Skeletal muscle cell (primary cell): ENCODE data around the gene HACD2.

Experiments
- DNase-seq: peaks from one replicate; pipeline ENCODE4 v3.0.0-alpha.2; 2010; ENCODE audit warnings: low read depth
- H3K4me3 ChIP-seq: 2 replicates; pipeline ENCODE4 v1.5.1; 2011; ENCODE audit warnings: low read depth, mild to moderate bottlenecking, control low read depth, low read length, moderate library complexity

Gene HACD2, protein sequence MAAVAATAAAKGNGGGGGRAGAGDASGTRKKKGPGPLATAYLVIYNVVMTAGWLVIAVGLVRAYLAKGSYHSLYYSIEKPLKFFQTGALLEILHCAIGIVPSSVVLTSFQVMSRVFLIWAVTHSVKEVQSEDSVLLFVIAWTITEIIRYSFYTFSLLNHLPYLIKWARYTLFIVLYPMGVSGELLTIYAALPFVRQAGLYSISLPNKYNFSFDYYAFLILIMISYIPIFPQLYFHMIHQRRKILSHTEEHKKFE

DNA sequence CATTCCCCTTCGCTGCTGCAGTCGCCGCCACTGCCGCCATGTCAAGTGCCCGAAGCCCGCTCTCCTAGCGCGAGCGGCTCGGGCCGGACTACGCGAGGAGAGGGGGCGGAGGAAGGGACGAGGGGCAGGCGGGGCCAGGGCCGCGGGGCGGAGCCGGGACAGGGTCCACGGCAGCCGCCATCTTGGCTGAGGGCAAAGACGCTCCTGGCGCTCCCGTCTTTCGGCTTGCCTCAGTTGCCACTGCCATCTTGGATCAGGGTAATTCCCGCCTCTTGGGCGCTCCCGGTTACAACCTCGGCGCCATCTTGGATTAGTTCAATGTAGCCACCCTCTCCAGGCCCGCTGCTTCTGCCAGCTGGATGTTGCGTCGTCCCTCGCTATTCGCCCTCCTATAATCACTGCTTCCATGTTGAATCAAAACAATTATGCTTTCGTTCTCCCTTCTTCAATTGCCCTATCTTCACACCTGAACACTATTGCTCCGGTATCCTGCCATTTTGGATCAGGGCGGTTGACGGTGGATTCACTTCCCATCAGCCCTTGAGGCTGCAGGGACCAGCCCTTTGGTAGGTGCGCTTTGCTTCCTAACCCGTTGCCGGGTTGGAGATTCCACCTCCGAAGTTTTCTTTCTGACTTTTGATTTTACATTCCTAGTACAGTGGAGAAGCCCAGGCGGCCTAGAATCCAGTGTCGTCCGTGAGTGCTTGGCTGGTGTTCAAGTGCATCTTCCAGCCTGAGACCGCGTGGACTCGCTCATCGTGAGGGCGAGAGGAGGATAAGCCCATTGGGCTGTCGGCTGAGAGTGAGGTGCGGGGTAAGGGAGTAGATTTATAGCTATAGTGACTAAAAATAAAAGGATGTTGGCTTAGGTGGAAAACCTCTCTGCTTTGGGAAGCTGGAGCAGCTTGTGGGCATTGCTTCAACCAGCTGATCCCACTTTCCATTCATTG lies at the start of gene HACD2:
Gene HACD2, minus strand, starts transcription at position 66 of the 950 bp plus-strand sequence. Its CDS starts 26 bp downstream, at position 40.
- peak; percentile 92 for DNase-seq
- H3K4me3 ChIP-seq, result peak within 1 kb of the TSS; percentile 63

DNA sequence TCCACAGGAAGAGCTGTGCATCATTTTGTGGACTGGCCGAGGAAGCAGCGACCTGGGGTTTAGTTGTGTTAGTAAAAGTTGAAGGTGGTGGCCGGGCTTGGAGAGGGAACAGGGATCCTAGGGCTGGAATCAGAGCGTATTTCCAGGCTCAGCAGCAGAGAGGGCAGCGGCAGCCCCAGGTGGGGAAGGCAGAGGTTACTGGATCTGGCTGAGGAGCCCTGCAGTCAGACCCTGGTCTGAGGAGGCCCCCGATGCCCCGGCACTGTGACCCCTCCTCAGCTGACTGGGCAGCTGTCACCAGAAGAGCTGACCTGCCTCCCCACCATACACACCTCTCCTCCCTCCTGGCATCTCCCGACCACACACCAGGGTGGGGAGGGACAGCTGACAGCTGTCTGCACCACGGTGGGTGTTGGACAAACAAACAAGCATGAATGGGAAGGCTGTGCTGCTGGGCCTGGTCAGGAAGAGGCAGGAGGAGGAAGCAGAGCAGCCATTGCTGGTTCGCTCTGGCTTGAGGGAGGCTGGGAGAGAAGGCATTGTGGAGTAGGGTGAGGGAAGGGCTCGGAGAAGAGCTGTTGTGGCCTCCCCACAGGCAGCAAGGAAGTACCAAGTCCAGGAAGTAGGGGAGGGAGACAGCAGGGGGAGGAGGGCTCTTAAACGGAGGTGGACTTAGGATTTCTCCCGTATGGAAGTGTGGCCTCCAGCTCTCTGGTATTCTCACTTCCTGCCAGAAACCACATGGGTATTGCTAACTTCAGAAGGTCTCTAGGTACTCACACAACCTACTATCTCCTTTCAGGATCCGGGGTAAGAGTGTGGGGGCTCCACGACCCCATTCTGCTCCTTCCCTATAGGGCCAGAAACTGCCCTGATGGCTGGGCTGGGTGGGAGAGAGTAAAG lies 49.5 kb upstream of the HACD2 start:
- no peak for DNase-seq
- no peak overlapping the region for H3K4me3 ChIP-seq

DNA sequence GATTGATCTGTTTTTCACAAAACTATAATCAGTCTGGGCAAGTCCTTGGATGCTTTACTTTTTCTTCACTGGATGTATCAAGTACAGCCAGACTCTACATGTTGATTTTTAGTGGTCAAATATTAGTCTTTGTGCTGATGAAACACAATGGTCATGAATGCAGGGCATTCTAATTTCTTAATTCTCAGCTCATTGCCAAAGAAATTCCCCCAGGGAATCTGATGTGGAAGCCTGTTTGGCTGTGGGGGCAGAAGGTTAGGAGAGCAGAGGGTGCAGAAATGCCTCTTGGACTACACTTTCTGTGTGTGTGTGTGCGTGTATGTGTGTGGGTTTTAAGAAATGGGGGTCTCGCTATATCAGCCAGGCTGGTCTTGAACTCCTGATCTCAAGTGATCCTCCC lies 48.7 kb upstream of the HACD2 start:
- DNase-seq, result peak; percentile 52
- H3K4me3 ChIP-seq, result no peak overlapping the region

DNA sequence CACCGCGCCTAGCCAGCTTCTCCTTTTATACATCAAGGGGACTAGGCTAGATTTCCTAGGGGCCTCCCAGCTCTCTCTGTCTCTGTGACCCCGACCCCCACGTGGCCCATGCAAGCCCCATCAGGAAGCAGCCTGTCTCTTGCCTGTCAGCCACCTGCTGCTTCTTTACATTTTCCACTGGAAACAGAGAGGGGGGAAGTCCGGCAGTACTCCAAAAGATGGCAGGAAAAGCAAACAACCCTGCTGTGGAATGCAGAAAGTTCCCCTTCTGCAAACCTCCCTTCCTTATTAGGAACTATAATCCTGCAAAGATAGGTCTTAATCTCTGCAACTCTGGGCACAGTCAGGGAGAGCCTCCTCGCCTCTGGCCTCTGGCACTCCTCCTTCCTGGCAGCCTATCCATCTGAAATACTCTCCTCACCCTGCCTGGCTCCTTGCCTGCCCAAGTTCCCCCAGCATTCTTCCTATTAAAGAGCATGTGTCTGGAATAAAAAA lies 47.4 kb upstream of the HACD2 start:
- no peak overlapping the region for H3K4me3 ChIP-seq
- DNase-seq, result no peak

DNA sequence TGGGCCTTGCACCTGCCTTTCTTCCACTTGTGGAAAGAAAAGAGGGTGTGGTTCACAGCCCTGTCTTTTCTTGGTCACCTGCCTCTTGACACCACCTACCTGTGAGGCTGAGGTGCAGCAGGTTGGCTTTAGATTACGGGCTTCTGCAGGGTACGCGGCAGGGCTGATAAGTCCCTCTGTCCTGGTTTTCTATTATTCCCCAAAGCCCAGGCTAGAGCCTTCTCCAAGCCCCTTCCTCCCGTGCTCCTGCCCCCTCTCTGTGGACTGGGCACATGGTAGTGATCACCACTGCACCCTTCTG lies 44.8 kb upstream of the HACD2 start:
- no peak overlapping the region for H3K4me3 ChIP-seq

DNA sequence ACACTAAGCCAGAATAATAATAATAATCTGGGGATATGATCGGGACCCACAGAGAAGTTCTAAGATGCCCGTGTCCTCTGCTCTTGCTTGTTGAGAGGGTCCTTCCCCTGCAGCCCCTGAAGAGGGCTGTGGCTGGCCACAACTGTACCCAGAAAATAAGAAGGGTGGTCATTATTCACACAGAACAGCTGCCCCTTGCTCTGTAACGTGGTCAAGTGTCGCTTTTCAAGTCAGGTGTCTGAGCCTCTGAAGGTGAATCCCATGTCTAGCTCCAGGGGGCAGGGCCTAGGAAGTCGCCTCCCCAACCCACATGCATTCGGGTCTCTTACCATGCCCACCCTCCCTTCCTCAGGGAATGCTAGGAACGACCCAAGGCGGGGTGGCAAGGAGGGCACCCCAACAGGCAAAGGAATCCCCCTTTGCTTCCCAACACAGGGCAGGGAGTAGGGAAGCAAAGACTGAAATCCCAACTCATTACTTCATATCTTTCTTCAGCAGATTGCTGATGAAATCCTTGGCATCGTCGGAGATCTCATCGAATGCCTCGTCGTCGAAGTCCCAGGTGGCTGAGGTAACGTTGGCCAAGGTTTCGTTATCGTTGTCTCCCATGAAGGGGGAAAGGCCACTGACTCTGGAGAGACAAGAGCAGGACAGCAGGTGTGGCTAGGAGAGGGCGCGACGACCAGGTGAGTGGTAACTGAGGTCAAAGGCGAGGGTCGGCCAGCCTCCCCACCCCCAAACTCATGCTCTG lies 44.3 kb upstream of the HACD2 start:
- no peak for DNase-seq
- H3K4me3 ChIP-seq, result no peak overlapping the region

More for the DNA sequence above, 44.8 kb upstream of the HACD2 start:
- no peak for DNase-seq

DNA sequence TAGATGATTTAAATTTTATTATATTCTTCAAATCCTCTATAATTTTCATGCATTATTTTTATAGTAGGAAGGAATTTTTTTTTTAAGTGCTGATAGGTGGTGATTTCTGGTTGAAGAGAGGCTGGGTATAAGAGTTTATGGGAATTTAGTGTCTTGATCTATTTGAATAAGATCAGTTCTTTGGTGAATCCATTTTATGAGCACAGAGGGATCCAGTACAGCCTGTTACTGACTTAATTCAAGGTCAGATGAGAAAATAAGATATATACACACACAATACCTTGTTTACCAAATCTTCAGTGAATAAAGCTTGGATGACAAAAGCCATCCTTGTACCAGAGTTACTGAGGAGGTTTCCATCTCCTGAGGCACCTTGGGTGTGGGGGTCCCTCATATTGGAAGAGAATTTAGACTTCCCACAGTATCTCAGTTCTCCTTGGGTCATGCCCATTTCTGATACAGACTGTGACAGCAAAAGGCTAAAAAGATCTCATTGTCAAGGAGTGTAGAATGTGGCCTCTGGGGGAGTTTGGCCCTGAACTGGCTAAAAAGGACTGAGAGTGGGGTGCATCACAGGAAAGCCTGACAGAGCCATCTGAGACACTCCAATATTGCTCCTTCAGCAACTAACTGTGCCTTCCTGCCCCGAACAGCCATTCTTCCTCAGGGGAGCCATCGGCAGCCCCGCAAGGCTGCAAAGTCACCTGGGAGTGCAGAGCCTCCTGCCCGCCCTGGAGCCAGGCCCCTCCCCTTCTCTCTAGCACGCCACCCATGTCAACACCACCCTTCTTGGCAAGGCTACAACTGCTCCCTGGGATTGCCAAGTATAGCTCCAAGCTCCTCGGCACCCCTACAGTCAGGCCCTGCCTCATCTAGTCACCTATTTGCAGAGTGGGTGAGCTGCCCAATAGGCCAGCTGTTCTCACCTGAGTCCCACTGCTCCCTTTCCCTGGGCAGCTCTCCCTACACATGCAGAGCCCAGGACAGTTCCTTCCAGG lies 43.1 kb upstream of the HACD2 start:
- DNase-seq, result no peak
- no peak overlapping the region for H3K4me3 ChIP-seq

DNA sequence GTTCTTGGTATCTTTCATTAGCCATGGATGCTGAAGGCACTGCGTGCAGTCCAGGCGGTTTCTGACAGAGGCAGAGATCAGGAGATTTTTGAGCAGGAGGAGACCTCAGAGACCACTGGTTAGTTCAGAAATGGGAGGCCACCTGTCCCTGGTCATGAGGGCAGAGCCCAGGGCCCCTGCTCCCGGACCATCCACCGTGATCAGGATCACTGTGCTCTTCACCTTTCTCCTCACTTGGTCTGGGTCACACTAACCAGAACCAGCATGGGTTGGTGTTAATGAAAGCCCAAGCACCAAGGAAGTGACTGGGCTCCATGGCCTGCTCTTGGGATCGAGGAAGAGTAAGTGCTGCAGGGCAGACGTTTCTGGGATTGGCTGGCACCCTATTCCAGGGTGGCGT lies 42.0 kb upstream of the HACD2 start:
- no peak for DNase-seq

DNA sequence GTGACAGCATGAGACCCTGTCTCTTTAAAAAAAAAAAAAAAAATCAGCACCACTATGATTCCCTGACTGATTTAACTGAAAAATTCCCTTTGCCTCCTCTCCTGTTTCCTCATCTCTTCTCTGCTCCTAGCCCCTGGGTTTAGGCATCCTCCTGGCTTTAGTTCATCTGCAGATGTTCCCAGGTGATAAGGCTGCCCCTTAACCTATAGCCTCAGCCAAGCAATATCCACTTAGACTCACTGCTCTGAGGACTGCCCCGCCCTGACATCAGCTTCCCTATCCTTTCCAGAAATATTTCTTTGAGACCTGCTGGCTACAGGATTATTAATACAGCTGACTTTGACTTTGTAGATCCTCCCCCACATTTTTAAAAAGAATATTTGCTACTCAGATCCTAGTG lies 39.4 kb upstream of the HACD2 start:
- H3K4me3 ChIP-seq, result no peak overlapping the region
- DNase-seq, result no peak

More for the DNA sequence above, 42.0 kb upstream of the HACD2 start:
- no peak overlapping the region for H3K4me3 ChIP-seq

DNA sequence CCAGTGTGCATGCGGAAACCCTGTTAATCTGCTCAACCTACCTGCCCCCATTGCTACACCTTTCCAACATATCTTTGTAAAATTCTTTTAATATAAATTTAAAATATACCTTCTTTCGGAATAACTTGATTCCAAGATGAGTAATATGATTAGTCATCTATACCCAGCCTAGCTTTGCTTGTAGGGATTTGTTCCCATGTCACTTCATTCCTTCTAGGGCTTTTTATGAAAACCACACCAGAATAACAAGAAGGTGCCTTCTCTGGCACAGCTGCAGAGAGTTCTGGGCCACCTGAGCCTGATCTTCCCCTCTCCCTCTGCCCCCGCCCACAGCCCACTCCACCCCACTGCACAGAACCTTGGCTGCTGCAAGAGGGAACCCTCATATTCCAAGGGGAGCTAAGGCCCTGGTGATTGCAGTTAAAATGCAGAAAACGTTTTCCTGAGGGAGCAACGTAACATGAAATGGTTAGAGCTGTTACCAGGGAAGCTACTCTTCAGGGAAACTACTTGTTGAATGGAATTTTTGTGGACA lies 38.6 kb upstream of the HACD2 start:
- DNase-seq, result no peak
- H3K4me3 ChIP-seq, result no peak overlapping the region

DNA sequence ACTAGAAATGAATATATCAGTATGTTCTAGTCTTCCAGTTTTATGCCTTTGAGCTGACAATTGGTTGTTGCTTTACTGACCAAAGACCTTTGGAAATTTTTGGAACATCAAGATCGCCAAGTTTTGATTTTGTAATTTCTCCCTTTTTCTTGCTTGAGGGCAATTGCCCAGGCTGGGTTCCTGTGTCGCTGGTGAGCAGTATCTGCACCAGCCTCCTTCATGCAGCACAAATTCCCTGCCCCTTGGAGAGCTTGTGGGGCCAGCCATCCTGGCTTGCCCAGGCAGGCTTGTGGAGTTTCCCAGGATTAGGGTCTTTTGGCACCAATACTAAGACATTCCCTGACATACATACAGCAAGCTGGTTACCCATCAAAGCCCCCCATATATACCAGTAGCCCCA lies 37.9 kb upstream of the HACD2 start:
- DNase-seq, result no peak
- H3K4me3 ChIP-seq, result no peak overlapping the region

DNA sequence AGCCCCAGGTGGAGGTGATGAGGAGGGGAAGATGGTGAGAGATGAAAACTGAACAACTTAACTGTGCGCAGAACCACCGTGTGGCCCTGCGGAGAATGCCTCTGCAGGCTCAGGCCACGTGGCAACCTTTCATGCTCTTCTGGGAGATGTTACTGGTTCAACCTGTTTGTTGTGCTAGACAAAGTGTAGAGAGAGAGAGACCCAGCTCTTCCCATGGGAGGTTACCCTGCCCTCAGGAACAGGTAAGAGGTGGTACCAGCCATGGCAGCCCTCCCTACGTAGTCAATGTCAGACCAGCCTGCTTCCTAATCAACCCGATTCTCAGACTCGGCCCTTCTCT lies 37.0 kb upstream of the HACD2 start:
- no peak for DNase-seq
- H3K4me3 ChIP-seq, result no peak overlapping the region

DNA sequence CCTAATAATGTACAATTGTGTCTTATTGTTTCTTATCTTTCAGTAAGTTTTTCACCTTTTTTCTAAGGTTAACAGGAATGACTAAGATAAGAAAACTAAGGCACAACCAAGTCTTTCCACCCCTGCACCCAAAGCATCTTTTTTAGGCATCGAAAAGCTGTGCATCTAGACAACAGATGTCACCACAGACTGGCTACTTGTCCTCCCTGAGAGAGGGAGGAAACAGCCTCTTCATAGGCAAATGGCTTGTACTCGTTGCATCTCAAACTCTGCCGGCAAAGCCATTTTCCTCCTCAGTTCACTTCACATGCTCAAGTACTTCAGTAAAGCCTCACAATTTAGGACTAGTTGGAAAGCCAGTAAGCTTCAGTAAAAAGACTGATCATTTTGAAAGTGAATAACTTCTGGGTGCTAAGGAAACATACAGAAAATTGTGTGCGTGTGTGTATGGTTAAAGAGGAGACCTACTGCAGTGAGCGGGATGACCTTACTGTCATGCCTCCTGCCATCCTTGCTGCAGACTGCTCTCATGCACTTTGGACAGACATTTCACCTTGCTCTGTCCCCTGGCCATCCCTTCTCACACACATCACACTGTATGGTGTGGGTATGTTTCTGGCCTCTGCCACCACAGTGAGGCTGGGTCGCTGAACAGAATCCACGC lies 36.5 kb upstream of the HACD2 start:
- no peak overlapping the region for H3K4me3 ChIP-seq
- DNase-seq, result no peak

DNA sequence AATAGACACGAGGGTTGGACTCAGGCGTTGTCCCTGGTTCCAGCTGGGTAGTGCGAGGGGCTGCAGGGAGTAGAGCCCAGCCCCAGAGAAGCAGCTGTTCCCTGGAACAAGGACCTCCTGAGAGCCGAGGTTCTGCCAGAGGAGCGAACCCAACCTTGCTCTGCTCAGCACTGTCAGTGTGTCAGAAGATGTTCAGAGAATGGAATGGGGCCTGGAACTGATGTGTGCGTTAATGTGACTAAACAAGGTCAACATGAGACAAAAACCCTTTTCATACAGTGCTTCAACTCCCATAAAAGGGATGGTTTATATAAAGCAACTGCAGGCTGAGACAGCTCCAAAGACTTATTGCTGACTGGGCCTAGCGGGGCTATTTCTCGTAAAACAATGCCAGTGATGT lies 35.5 kb upstream of the HACD2 start:
- no peak overlapping the region for H3K4me3 ChIP-seq
- no peak for DNase-seq

DNA sequence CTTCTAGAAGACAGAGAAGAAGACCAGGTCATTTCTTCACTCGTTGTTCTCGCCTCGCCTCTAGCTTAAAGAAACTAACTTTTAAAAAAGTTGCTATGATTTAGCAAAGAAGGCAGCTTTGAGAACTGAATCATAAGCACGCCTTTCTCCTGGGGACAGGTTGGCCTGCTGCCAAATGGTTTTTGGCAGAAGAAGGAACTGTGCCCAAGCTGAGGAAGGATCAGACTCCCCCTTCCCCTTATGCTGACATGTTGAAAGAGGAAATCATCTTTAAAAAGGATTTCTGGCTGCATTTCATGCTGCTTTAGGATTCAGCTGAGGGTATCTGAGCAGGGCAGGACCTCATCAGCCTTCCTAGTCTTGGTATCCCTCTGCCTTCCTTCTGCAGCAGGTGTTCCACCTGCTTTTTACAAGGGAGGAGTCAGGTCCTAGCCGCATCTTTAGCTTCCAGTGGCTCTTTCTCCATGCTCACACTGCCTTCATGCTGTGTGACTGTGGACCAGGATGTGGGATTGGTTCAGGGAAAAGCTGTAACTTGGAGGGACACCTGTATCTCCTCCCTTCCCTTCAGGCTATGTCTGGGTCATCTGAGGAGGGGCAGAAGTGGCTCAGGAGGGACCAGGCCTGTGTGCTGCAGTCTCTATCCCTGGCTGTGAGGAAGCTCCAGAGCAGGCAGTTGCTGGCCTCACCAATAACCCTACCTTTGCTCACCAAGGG lies 34.1 kb upstream of the HACD2 start:
- H3K4me3 ChIP-seq, result no peak overlapping the region
- DNase-seq, result peak; percentile 89

DNA sequence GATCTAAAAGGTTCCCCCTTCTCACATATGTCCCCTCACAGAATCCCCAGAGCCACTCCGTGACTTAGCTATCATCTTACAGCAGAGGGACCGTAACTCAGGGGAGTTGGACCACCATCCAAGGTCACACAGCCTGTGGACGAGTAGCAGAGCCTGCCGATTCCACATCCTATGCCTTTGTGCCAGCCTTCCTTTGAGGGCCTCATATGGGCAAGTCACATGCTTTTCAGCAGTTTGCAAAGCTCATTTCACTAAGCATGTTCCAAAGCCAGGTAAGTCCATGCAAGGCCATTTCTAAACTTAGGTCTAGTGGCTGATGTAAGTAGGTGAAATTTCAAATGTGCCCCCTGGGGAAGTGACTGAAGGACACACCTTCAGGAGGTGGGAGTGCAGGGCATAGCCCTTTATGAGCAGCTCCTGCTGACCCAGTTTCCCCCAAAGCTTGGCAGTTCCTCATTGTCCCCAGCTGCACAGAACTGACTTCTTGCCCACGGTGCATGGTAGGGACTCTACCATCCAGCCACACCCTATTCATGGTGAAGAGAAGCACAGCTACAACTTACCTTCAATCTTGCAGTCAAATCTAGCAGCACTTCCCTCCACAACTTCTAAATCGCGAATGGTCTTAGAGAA lies 33.3 kb upstream of the HACD2 start:
- DNase-seq, result no peak
- no peak overlapping the region for H3K4me3 ChIP-seq
